Measurements from ENCODE around the gene TBL1XR1. TPM values are rescaled to one million over a fixed set of nuclear protein-coding genes. Genes with fewer than 3 reads are reported as not detected.
A peak's percentile ranks its signal among the peaks of the same experiment; 100 is the strongest.

Gene TBL1XR1
- total RNA-seq, 2 experiments from 2014 or later: 63.2 to 67.8 TPM

DNA sequence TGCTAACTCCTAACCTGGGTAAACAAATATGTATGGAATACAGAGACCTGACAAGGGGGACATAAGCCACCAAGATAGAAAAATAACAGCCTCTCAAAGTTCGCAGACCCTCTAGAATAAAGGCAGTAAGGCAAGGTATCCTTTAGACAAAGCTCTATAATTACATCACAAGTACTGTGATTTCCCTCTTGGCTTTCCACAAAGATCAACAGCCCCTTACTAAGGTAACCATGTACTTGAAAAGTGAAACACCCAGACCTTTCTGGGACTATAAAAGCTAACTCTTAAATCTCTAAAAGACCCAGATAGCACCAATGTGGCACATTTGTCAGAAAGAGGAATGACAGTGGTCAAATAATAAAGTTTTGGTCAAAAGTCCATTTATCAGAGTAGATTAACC is 51.9 kb downstream of the TBL1XR1 start:
- peak; percentile 37 for ATAC-seq (ENCODE audit: poor library complexity)
- POLR2A ChIA-PET: interaction anchor here (0.7 to 3.7 kb wide), 18 partner anchors 13 to 452 kb away, joined by 3 to 32 read pairs (median 3); partner anchors contain the start of gene TBL1XR1
- H3K27me3 Mint-ChIP-seq: no peaks in the 10 kb centered on the region
- intact Hi-C loops (cut with DNase I, micrococcal nuclease): loop anchor here in 1 of 2 experiments (1.0 to 2.0 kb wide), 4 partner anchors 12 to 215 kb away; no protein-coding TSS in a partner anchor
- Histone ChIP-seq H3K27me3 (ENCODE audit: control insufficient read depth in 1 of 2, insufficient read depth in 2 of 2, low read length in 2 of 2) (no peaks in the 10 kb centered on the region), H3K9me3 (ENCODE audit: control insufficient read depth in 1 of 2, insufficient read depth in 1 of 2, low read length in 2 of 2) (no peaks in the 10 kb centered on the region), H3K27ac (ENCODE audit: low read depth in 1 of 2, low read length in 2 of 2) (peak overlapping the region; percentile 39 to 53), H3K36me3 (ENCODE audit: insufficient read depth, low read length) (no peaks in the 10 kb centered on the region), H3K4me3 (ENCODE audit: low read length) (no peak overlapping the region), H3K4me1 (ENCODE audit: insufficient read depth, low read length) (peaks cover 46% of the 10 kb centered on the region)
- H3K4me3 Mint-ChIP-seq: peak overlapping the region; percentile 65
- TF ChIP-seq CTCF (IDR thresholded peaks at IDR 0.05): no peak
- no peaks in the 10 kb centered on the region for H3K9me3 Mint-ChIP-seq
- DNase-seq: peak in 2 of 14 experiments; percentile 40 to 45
- H3K36me3 Mint-ChIP-seq (ENCODE audit: low read depth): no peaks in the 10 kb centered on the region
- CTCF ChIA-PET: interaction anchor here (1.1 to 1.3 kb wide), 4 partner anchors 13 to 56 kb away, joined by 3 to 5 read pairs (median 4); no protein-coding TSS in a partner anchor
- H3K27ac Mint-ChIP-seq: peak overlapping the region; percentile 90
- H3K4me1 Mint-ChIP-seq (ENCODE audit: low read depth): peaks cover 83% of the 10 kb centered on the region

DNA sequence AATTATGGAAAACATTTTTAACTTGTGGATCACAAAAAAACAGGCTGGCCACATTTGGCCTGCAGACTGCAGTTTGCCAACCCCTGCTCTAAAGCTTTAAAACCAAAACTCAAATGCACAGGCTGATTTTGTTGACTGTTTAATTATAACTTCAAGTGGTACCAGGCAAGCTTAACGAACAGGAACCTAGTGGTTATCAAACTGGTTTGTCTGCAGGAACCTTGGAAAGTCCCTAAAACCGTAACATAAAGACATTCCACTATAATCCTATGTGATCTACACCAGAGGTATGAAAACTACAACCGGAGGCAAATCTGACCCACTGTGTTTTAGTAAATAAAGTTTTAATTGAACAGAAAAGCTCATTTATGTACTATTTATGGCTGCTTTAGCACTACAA is 52.4 kb downstream of the TBL1XR1 start:
- H3K4me1 Mint-ChIP-seq (ENCODE audit: low read depth): peaks cover 81% of the 10 kb centered on the region
- Histone ChIP-seq H3K9me3 (ENCODE audit: control insufficient read depth in 1 of 2, insufficient read depth in 1 of 2, low read length in 2 of 2) (peaks cover 0 to 2% of the 10 kb centered on the region in 2 experiments), H3K4me1 (ENCODE audit: insufficient read depth, low read length) (peaks cover 48% of the 10 kb centered on the region), H3K27ac (ENCODE audit: low read depth in 1 of 2, low read length in 2 of 2) (peak overlapping the region; percentile 39 to 53), H3K4me3 (ENCODE audit: low read length) (peak overlapping the region; percentile 8), H3K36me3 (ENCODE audit: insufficient read depth, low read length) (no peaks in the 10 kb centered on the region), H3K27me3 (ENCODE audit: control insufficient read depth in 1 of 2, insufficient read depth in 2 of 2, low read length in 2 of 2) (no peaks in the 10 kb centered on the region)
- ATAC-seq (ENCODE audit: poor library complexity): peak; percentile 81
- no peaks in the 10 kb centered on the region for H3K27me3 Mint-ChIP-seq
- no peaks in the 10 kb centered on the region for H3K9me3 Mint-ChIP-seq
- intact Hi-C loops (cut with DNase I, micrococcal nuclease): loop anchor here in 1 of 2 experiments (1.0 to 2.0 kb wide), 4 partner anchors 12 to 215 kb away; no protein-coding TSS in a partner anchor
- no peaks in the 10 kb centered on the region for H3K36me3 Mint-ChIP-seq (ENCODE audit: low read depth)
- CTCF ChIA-PET: interaction anchor here (1.1 to 1.3 kb wide), 4 partner anchors 14 to 57 kb away, joined by 3 to 5 read pairs (median 4); no protein-coding TSS in a partner anchor
- no peak for TF ChIP-seq CTCF (IDR thresholded peaks at IDR 0.05)
- peak overlapping the region; percentile 65 for H3K4me3 Mint-ChIP-seq
- POLR2A ChIA-PET: interaction anchor here (0.7 to 3.7 kb wide), 16 partner anchors 12 to 453 kb away, joined by 3 to 32 read pairs (median 3); partner anchors contain the start of gene TBL1XR1
- DNase-seq: peak in 3 of 14 experiments; percentile 70 to 81 (median 79)
- H3K27ac Mint-ChIP-seq: peak overlapping the region; percentile 90

DNA sequence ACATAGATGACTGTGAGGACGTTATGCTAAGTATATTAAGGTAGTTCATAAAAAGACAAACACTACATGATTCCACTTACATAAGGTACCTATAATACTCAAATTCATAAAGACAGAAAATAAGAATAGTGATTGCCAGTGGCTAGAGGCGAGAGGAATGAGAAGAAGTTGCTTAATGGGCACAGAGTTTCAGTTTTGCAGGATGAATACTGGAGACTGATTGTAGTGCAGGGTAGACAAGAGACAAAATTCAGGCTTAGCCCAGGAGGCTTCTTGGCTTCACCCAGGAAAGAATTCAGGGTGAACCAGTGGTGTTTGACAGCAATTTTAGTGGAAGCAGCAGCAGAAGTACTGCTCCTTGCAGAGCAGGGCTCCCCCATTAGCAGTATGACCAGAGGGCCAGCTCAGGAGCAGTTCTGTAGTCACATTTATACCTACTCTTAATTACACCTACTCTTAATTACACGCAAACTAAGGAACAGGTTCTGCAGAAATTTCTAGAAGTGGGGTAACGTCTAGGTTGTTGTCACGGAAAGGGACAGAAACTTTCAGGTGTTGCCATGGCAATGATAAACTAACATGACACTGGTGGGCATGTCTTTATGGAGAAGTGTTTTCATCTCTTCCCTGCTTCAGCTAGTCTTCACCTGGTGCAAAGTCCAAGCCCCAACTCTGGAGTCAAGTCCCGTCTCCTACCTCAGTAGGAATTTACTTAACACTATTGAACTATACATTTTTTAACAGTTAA is 55.2 kb downstream of the TBL1XR1 start:
- Histone ChIP-seq H3K4me1 (ENCODE audit: insufficient read depth, low read length) (peaks cover 60% of the 10 kb centered on the region), H3K27ac (ENCODE audit: low read depth in 1 of 2, low read length in 2 of 2) (no peak overlapping the region), H3K9me3 (ENCODE audit: control insufficient read depth in 1 of 2, insufficient read depth in 1 of 2, low read length in 2 of 2) (peaks cover 0 to 3% of the 10 kb centered on the region in 2 experiments), H3K4me3 (ENCODE audit: low read length) (no peak overlapping the region), H3K36me3 (ENCODE audit: insufficient read depth, low read length) (no peaks in the 10 kb centered on the region), H3K27me3 (ENCODE audit: control insufficient read depth in 1 of 2, insufficient read depth in 2 of 2, low read length in 2 of 2) (no peaks in the 10 kb centered on the region)
- ChIA-PET CTCF (no interaction called here), POLR2A (interaction anchor here (1.5 to 6.8 kb wide), 2 partner anchors 32 to 55 kb away, joined by 3 to 31 read pairs; partner anchors contain the start of gene TBL1XR1)
- TF ChIP-seq CTCF (IDR thresholded peaks at IDR 0.05): no peak
- ATAC-seq (ENCODE audit: poor library complexity) (peak; percentile 18), DNase-seq (peak in 3 of 14 experiments; percentile 45 to 60 (median 53))
- intact Hi-C loops (cut with DNase I, micrococcal nuclease): no loop called here
- Mint-ChIP-seq H3K4me3 (peak overlapping the region; percentile 3), H3K27me3 (no peaks in the 10 kb centered on the region), H3K27ac (peak overlapping the region; percentile 90), H3K4me1 (ENCODE audit: low read depth) (peaks cover 85% of the 10 kb centered on the region), H3K36me3 (ENCODE audit: low read depth) (no peaks in the 10 kb centered on the region), H3K9me3 (no peaks in the 10 kb centered on the region)

All from CD4-positive, alpha-beta T cell (primary cell).